ENCODE data around the gene NBPF11.
"Not testable (repeated sequence)": the region's sequence is repeated elsewhere in the genome, so short reads cannot be mapped to it uniquely, and the experiment has no call there.

The NBPF11 gene

DNA sequence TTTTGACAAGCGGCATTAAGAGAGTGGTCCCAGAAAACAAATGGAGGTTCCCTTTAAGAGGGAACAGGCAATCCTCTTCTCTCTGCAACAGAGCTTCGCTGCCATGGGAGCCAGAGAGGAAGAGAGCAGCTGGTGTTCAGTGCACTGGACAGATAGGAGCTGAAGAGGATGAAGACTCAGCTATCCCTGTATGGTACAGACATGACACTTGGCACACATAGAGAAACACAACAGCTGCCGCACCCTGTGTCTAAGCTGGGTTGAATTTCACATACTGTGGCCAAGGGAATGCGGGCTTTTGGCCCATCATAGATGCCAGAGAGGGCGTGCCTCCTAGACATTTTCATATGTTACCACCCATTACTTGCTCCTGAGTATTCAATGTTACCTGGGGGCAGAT is 29.7 kb downstream of the NBPF11 start:
- H3K36me3 Mint-ChIP-seq (ENCODE audit: low read depth); H3K27ac Mint-ChIP-seq; H3K4me1 Mint-ChIP-seq; ATAC-seq; H3K9me3 Mint-ChIP-seq; H3K4me3 Mint-ChIP-seq; H3K27me3 Mint-ChIP-seq; DNase-seq: not testable (repeated sequence)

GRCh38 chr1:148120395-148120794 is 31.7 kb downstream of the NBPF11 start:
- not testable (repeated sequence) for H3K9me3 Mint-ChIP-seq; H3K4me1 Mint-ChIP-seq; H3K27ac Mint-ChIP-seq; H3K4me3 Mint-ChIP-seq; DNase-seq; H3K36me3 Mint-ChIP-seq (ENCODE audit: low read depth); ATAC-seq; H3K27me3 Mint-ChIP-seq

- not testable (repeated sequence) for ATAC-seq; DNase-seq; H3K9me3 Mint-ChIP-seq; H3K4me3 Mint-ChIP-seq; H3K27ac Mint-ChIP-seq; H3K36me3 Mint-ChIP-seq (ENCODE audit: low read depth); H3K27me3 Mint-ChIP-seq; H3K4me1 Mint-ChIP-seq
Measured at GRCh38 chr1:148095732-148096131, 56.3 kb downstream of the NBPF11 start.

- not testable (repeated sequence) for H3K4me3 Mint-ChIP-seq; DNase-seq; H3K36me3 Mint-ChIP-seq (ENCODE audit: low read depth); ATAC-seq; H3K4me1 Mint-ChIP-seq; H3K9me3 Mint-ChIP-seq; H3K27me3 Mint-ChIP-seq; H3K27ac Mint-ChIP-seq
Measured at GRCh38 chr1:148086196-148086595, 65.9 kb downstream of the NBPF11 start.

DNA sequence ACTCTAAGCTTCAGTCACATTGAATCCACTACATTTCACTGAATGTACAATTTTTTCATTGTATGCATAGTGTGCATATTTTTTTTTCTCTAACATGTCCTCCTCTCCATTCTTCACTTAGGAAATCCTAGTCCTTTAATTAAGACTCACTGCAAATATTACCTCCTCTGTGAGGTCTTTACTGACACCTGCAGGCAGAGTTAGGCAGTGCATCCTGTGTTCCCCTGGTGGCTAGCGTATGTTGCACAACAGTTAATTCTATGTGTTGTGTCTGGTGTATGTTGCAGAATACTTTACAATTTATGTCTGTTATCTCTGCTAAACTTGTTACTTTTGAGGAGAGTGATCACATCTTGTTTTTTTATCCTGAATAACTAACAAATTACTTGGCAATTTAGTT is 70.9 kb downstream of the NBPF11 start:
- H3K27me3 Mint-ChIP-seq; H3K27ac Mint-ChIP-seq; H3K4me3 Mint-ChIP-seq; H3K9me3 Mint-ChIP-seq; H3K36me3 Mint-ChIP-seq (ENCODE audit: low read depth); H3K4me1 Mint-ChIP-seq; ATAC-seq; DNase-seq: not testable (repeated sequence)

DNA sequence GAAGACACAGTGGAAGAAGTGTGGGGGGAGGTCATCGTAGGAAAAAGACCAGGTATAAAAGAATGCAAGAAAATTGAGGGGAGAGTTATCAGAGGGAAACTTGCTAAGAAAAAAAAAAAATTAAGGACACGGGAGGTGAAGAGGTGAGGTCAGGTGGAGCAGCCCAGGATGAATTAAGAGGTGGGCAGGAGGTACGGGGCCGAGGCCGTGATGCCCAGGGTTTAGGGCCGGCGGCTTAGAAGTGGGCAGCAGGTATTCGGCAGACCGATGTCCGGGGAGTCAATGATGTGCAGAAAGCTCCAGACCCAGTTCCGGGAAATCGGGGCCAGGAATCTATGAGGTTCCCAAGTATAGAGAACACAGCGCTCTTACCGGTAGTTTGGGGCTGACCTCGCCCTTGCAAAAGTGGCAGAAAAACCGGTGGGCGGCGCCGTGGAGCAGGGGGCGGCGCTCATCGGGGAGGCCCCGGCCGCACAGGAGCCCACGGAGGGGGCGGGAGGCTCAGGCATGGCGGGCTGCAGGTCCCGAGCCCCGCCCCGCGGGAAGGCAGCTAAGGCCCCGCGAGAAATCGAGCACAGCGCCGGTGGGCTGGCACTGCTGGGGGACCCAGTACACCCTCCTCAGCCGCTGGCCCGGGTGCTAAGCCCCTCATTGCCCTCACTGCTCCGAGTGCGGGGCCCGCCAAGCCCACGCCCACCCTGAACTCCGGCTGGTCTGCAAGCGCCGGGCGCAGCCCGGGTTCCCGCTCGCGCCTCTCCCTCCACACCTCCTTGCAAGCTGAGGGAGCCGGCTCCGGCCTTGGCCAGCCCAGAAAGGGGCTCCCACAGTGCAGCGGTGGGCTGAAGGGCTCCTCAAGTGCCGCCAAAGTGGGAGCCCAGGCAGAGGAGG is 73.2 kb downstream of the NBPF11 start:
- H3K9me3 Mint-ChIP-seq: not testable (repeated sequence)

DNA sequence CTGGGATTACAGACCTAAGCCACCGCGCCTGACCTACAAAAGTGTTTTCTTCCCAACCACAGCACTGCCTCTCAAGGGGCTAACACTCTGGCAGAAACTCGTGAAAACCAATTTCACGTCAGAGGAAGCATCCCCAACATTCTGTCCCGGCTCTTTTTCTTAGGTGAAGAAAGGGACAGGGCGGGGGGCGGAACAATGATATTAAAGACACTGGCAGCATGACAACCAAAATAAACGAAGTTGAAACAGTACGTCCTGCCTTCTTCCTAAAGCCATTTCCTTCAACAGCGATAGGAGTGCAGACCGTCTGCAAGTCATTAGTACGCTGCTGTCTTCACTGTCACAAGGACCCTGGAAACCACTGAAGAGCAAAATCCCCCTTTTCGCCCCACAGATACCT is 74.0 kb downstream of the NBPF11 start:
- not testable (repeated sequence) for H3K27ac Mint-ChIP-seq; H3K4me3 Mint-ChIP-seq; H3K27me3 Mint-ChIP-seq; H3K4me1 Mint-ChIP-seq; H3K36me3 Mint-ChIP-seq (ENCODE audit: low read depth); DNase-seq; H3K9me3 Mint-ChIP-seq
- peak; percentile 35 for ATAC-seq

More for the DNA sequence above, 73.2 kb downstream of the NBPF11 start:
- H3K4me1 Mint-ChIP-seq; H3K36me3 Mint-ChIP-seq (ENCODE audit: low read depth); H3K27me3 Mint-ChIP-seq; DNase-seq; H3K4me3 Mint-ChIP-seq; H3K27ac Mint-ChIP-seq: not testable (repeated sequence)
- peak; percentile 38 for ATAC-seq

DNA sequence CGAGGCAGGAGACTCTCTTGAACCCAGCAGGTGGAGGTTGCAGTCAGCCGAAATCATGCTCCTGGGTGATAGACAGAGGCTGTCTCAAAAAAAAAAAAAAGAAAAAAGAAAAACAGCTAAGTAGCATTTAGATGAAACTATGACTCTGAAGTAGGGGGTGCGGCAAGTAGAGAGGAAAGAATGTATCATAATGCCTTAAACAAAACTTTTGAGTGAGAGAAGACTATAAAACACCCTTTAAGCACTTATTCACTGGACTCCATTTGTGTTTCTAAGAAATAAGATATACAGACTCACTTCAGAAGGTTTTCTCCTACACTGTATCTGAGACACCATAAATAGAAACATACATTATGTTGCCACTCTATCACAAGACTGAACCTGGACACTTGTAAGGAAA is 74.6 kb downstream of the NBPF11 start:
- not testable (repeated sequence) for H3K27me3 Mint-ChIP-seq; H3K9me3 Mint-ChIP-seq; H3K4me1 Mint-ChIP-seq; H3K36me3 Mint-ChIP-seq (ENCODE audit: low read depth); H3K27ac Mint-ChIP-seq; DNase-seq; H3K4me3 Mint-ChIP-seq
- peak; percentile 61 for ATAC-seq

GRCh38 chr1:148073392-148073791 is 78.7 kb downstream of the NBPF11 start:
- not testable (repeated sequence) for H3K36me3 Mint-ChIP-seq (ENCODE audit: low read depth); H3K4me3 Mint-ChIP-seq; H3K9me3 Mint-ChIP-seq; H3K4me1 Mint-ChIP-seq; H3K27me3 Mint-ChIP-seq; DNase-seq; H3K27ac Mint-ChIP-seq
- ATAC-seq: peak; percentile 52

DNA sequence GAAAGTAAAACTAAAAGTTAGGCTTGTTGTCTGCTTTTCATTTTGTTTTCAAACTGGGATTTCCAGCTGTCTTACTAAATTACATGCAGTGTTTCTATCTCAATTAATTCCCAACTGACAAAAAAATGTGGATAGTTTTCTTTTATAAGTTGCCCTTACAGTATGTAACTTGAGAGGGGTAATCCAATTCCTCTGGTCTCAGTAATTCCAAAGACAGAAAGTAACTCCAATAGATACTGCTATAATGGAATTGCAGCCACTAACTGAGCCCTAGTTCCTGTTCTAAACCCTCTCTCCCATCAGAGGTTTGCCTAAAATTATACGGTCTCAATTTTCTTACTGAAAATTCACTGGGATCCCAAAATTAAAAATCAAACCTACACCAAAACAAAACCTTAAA is 83.5 kb downstream of the NBPF11 start:
- not testable (repeated sequence) for H3K27me3 Mint-ChIP-seq; H3K27ac Mint-ChIP-seq; ATAC-seq; H3K4me3 Mint-ChIP-seq; H3K9me3 Mint-ChIP-seq; H3K4me1 Mint-ChIP-seq; H3K36me3 Mint-ChIP-seq (ENCODE audit: low read depth); DNase-seq

DNA sequence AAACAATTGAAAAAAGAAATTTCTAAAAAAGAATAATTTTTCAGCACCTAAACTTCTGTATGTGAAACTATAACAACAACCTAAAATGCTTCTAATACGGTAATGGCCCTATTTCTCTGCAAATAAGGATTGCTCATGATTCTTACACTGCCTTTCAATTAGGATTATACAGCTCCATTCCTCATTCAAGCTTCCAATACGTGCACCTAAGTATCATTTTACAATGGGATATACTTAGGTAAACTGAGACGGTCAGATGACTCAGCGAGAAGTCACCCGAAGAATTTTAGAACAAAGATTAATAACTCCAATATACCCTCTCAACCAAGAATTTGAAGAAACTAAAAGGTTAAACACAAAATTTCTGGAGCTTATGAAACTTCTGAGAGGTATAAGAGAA is 83.9 kb downstream of the NBPF11 start:
- H3K27ac Mint-ChIP-seq; H3K4me1 Mint-ChIP-seq; H3K9me3 Mint-ChIP-seq; H3K27me3 Mint-ChIP-seq; ATAC-seq; H3K4me3 Mint-ChIP-seq; H3K36me3 Mint-ChIP-seq (ENCODE audit: low read depth); DNase-seq: not testable (repeated sequence)

DNA sequence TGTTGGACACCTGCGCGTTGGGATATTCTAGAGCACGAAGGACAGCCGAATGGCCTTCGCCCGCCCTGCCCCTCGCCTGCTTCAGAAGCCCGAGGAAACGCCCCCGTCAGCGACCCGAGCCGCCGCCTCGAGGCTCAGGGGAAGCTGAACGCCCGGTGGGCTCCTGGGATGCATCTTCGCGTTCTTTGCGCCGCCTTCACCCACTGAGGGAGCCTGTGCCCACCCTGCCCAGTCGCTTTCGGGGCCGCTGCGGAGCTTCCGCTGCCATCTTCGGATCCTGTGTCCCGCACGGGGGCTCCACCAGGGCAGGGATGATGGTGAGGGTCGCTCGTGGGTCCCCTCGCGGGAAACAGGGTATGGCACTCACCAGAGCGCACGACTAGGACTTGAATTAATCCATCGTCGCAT is 91.8 kb downstream of the NBPF11 start:
- not testable (repeated sequence) for H3K4me1 Mint-ChIP-seq; H3K36me3 Mint-ChIP-seq (ENCODE audit: low read depth); H3K27ac Mint-ChIP-seq; H3K27me3 Mint-ChIP-seq; H3K4me3 Mint-ChIP-seq; H3K9me3 Mint-ChIP-seq; DNase-seq
- ATAC-seq: peak; percentile 16

DNA sequence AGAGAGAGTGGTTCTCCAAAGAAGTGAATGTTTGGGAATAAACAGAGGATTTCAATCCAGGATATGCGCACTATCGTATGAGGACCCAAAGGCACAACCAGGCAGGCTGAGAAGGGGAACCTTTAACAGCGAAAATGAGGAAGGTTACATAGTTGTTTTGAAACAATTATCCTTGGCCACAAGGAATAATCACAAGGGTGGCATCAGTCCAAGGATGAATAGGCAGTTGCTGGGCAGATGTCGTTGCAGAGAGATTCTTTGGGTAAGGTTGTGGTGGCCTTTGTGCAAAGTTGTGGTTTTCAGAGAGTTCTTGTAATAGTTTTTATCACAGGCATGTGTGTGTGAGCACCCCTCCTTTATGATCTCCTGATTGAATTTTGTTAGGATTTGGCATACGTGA is 94.7 kb downstream of the NBPF11 start:
- H3K27ac Mint-ChIP-seq; H3K4me1 Mint-ChIP-seq; H3K27me3 Mint-ChIP-seq; ATAC-seq; H3K4me3 Mint-ChIP-seq; DNase-seq; H3K9me3 Mint-ChIP-seq; H3K36me3 Mint-ChIP-seq (ENCODE audit: low read depth): not testable (repeated sequence)

All from activated naive CD8-positive, alpha-beta T cell treated with anti-CD3 and anti-CD28 coated beads, Interleukin-2, amount 50 U/mL, for 24 hours (primary cell).